ENCODE data around the gene HES2. TPM values are rescaled to one million over a fixed set of nuclear protein-coding genes. Genes with fewer than 3 reads are reported as not detected.
"Not testable (repeated sequence)": the region's sequence is repeated elsewhere in the genome, so short reads cannot be mapped to it uniquely, and the experiment has no call there.

The HES2 gene
- total RNA-seq, 1 experiment from 2014 or later: not detected

DNA sequence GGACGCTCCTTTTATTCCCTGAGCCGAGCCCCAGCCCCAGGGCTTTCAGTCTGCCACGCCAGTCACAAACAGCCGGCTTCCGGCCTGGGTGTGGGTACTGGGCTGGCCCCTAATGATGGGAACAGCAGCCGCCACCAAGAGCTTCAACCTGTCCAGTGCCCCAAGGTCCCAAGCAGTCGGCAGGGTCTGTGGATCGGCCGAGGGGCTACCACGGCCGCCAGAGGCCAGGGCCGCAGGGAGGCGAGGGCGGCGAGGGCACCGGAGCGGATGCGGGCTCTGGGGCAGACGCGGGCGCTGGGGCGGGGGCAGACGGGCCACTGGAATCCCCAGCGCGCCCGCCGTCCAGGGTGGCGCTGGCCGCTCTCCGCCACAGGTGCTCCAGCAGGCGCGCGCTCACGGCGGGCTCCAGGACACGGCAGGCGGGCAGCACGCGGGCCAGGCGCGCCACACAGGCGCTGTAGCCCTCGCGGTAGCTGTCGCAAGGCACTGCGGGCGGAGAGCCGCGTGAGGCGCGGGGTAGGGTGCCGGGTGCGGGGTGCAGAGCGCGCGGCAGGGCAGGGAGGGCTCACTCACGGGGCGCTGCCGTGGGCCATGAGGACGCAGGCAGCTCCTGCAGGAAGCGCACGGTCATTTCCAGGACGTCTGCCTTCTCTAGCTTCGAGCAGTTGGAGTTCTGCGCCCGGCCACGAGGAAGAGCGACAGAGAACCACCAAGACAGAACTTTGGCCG lies 887 bp downstream of the HES2 start:
- DNase-seq (ENCODE audit: low read depth): no peak

DNA sequence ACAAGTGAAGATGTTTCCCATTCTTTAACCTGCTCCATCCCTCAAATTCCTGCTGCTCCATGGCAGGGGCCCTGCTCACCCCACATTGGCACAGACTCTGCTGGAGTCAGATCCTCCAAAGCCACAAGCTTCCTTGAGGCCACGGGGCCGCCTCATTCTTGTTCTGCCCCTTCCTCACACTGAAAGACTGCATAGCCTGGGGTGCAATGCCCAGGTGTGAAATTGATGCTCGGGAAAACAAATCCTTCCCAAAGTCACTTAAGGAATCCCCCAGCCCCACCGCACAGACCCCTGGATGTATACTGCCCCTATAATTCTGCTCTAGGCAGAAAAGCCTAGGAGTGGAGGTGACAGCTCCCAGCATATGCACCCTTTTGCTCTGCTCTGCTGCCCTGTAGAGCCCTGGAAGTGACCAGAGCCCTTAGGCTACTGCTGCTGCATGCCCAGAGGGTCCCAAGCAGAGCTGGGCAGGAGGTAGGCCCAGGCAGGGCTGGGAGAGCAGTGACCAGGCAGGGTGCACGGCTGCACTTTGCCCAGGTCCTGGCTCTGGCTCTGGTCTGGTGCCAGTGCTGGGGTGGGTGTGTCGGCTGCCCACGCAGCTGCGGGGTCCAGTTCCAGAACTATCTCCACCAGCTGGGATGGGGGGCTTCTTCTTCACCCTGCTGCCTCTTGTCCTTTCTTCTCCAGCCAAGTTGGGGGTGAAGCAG lies 1.6 kb downstream of the HES2 start:
- no peak for DNase-seq (ENCODE audit: low read depth)

DNA sequence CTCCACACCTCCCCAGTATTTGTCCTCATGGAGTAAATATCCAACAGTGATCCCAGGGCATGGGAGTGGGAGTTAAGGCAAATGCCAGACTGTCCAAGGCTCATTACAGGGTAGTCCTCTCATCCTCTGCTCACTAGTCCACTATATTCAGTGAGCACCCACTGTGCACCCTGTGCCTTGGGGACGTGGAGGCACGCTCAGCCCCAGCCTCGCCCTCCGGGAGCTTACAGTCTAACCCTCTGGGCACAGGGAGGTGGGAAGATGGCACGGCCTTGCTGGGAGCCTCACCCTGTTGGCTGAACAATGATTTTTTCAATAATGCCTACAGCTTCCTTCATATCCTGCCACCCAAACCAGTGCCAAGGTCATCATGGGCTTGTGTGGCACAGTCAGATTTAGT lies 2.8 kb downstream of the HES2 start:
- DNase-seq (ENCODE audit: low read depth): no peak

DNA sequence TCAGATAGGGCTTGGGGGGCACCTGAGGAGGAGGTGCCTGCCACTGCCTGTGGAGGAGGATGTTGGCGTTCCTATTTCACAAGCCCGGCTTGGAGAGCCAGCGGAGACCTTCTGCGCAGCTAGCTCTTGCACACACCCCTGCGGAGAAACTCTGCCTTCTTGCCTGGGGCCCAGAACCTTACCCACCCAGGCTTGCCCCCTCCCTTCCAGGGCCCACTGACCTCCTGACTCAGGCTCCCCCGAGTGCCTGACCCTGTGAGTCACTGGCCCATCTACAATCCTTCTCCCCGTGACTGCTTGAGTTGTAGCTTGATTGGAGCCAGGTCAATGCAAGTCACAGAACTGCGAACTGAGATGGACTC lies 3.4 kb downstream of the HES2 start:
- no peak for DNase-seq (ENCODE audit: low read depth)

DNA sequence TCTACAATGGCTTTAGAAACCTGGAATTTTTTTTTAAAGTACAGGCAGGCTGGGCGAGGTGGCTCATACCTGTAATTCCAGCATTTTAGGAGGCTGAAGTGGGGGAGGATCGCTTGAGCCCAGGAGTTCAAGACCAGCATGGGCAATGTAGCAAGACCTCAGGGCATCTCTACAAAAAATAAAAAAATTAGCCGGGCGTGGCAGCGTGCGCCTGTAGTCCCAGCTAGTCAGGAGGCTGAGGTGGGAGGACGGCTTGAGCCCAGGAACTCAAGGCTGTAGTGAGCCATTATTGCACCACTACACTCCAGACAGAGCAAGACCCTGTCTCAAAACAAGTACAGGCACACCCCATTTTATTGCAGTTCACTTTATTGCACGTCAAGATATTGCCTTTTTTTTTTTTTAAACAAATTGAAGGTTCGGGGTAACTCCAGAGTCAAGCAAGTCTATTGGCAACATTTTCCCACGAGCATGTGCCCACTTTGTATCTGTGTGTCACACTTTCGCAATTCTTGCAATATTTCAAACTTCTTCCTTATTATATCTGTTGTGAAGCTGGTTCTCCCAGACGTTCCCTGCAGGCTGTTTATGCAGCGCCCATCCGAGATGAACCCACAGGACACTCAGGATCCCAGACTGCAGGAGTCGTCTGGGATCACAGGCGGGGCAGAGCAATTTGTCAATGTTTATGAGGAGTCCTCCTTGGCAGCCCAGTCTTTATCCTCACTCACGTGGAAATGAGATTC lies 4.7 kb downstream of the HES2 start:
- DNase-seq (ENCODE audit: low read depth): no peak

DNA sequence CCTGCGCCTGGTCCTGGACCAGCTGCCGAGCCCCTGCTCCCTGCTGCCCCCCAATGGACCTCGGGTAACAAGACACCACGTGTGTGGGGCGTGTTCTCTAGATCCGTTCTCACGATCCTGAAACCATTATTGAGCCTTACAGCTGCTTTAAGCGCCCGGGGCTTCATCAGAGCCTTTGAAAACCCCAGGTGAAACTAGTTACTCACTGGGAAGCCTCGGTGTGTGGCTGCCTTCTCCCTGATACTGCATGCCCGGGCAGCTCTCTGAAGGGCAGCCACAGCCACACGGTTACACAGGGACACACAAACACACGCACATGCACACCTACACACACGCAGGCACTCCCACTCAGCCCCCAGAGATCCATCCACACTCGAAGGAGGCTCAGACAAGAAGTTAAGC lies 5.3 kb downstream of the HES2 start:
- DNase-seq (ENCODE audit: low read depth): peak; percentile 66

DNA sequence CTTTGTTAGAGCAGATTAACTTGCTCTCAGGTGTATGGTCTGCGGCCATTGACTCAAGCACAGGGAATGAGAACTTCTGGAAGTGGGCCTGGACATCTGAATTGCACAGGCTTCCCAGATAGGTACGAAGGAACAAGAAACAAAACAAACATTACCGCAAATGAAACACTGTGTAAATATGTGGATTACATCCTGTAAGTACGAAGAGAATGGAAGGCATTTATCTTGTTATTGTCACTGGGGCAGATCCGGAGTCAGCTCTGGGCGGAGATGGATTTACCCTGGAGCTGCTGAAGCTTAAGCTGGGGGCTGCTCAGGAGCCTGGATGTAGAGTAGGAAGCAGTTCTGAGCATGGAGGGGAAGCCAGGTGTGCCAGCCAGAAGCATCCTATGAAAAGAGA lies 6.8 kb downstream of the HES2 start:
- DNase-seq (ENCODE audit: low read depth): no peak

DNA sequence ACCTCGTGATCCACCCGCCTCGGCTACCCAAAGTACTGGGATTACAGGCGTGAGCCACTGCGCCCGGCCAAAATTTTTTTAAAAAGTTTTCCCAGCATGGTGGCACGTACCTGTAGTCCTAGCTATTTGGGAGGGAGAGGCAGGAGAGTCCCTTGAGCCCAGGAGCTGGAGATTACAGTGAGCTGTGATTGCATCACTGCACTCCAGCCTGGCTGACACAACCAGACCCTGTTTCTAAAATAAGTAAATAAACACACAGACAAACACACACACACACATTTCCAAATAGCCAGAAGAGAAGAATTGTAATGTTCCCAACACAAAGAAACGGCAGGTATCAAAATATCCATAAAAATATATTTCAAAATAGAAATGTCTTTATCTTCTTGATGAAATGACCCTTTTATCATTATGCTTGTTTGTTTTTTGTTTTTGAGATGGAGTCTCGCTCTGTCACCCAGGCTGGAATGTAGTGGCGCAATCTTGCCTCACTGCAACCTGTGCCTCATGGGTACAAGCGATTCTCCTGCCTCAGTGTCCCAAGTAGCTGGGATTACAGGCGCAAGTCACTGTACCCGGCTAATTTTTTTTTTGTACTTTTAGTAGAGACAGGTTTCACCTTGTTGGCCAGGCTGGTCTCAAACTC lies 9.3 kb downstream of the HES2 start:
- DNase-seq (ENCODE audit: low read depth): no peak

DNA sequence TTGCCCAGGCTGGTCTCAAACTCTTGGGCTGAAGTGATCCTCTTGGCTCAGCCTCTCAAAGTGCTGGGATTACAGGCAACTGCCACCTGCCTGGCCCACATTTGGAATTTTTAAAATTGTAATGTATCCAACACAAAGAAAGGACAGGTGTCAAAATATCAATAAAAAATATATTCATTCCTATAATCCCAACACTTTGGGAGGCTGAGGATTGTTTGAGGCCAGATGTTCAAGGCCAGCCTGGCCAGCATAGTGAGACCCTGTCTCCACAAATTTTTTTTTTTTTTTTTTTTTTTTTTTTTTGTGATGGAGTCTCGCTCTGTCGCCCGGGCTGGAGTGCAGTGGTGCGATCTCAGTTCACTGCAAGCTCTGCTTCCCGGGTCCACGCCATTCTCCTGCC lies 10.0 kb downstream of the HES2 start:
- no peak for DNase-seq (ENCODE audit: low read depth)

DNA sequence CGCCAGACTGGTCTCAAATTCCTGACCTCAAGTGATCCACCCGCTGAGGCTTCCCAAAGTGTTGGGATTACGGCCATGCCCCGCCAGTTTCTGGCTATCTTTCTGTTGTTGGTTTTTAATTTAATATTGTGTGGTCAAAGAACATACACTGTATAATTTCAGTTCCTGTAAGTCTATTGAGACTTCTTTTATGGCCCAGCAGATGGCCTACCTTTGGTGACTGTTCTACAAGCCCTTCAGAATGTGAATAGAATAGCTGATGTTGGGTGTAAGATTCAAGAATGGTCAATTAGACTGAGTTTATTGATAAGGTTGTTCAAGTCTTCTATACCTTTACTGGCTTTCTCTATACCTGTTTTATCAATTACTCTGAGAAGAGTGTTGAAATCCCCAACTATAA lies 10.7 kb downstream of the HES2 start:
- DNase-seq (ENCODE audit: low read depth): no peak

DNA sequence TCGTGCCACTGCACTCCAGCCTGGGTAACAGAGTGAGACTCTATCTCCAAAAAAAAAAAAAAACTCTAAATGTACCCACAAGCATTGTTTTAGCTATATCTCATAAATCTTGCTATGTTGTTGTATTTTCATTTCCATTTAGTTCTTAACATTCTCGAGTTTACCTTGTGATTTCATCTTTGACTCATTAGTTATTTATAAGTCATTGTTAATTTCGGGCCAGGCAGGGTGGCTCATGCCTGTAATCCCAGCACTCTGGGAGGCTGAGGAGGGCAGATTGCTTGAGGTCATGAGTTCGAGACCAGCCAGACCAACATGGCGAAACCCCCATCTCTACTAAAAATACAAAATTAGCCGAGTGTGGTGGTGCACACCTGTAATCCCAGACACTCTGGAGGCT lies 11.7 kb downstream of the HES2 start:
- DNase-seq (ENCODE audit: low read depth): no peak

DNA sequence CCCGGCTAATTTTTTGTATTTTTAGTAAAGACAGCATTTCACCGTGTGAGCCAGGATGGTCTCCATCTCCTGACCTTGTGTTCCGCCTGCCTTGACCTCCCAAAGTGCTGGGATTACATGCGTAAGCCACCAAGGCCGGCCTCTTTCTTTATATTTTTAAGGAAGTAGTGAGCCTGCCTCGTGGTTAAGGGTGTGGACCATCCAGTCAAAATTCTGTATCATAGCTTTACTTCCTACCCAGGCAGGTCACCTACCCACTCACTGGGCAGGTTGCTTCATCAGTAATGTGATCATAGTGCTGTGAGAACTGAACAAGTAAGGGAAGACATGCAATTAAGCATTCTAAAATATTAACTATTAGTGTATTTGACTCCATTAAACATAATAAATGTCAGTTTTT lies 18.0 kb downstream of the HES2 start:
- DNase-seq (ENCODE audit: low read depth): no peak

DNA sequence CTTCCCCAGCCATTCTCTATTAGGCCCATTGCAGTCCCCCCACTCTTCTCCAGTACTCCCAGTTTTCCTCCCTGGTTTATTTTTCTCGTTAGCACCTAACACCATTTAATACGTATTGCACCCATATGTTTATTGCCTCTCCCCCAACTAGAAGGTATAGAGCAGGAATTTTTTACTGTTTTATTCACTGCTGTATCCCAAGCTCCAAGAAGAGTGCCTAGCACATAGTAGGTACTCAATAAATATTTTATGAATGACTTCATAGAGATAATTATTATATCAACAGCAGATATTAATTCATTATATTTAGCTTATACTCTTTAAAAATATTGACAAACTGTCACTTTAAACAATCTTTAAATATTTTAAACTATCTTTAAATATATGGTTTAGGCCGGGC lies 20.4 kb downstream of the HES2 start:
- no peak for DNase-seq (ENCODE audit: low read depth)

DNA sequence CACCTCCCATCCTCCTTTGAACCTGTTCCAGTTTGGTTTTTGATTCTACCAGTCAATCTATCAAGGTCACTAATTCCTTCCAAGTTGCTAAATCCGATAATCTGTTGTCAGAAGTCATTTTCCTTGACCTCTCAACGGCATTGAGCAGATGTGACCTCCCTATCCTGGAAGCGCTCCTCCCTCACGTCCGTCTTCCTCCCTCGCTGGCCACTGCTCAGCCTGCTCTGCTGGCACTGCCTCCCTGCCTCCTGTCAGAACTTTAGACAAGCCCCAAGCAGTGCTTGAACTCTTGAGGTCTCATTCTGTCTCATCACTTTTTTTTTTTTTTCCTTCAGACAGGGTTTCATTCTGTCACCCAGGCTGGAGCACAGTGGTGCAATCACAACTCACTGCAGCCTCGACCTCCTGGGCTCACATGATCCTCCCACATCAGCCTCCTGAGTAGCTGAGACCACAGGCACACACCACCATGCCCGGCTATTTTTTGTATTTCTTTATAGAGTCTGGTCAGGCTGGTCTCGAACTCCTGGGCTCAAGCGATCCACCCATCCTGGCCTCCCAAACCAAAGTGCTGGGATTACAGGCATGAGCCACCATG lies 21.8 kb downstream of the HES2 start:
- DNase-seq (ENCODE audit: low read depth): no peak

DNA sequence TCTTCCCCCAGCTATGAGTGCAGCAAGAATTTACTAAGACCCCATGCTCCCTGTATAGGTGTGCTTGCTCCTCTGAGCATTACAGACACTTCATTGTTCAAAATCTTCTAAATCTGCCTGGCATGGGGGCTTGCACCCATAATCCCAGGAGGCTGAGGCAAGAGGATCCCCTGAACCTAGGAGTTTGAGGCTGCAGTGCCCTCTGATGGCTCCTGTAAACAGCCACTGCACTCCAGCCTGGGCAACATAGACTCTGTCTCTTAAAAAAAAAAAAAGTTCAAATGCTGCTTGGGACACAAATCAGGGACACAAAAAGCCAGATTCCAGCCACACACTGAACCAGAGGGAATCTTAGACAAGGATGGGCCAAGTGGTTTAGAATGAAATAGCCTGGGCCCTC lies 22.7 kb downstream of the HES2 start:
- DNase-seq (ENCODE audit: low read depth): no peak

DNA sequence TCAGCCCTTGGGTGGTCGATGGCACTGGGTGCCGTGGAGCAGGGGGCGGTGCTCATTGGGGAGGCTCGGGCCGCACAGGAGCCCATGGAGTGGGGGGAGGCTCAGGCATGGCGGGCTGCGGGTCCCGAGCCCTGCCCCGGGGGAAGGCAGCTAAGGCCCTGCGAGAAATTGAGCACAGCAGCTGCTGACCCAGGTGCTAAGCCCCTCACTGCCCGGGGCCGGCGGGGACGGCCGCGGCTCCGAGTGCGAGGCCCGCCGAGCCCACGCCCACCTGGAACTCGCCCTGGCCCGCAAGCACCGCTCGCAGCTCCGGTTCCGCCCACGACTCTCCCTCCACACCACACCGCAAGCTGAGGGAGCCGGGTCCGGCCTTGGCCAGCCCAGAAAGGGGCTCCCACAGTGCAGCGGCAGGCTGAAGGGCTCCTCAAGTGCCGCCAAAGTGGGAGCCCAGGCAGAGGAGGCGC lies 23.9 kb downstream of the HES2 start:
- DNase-seq (ENCODE audit: low read depth): not testable (repeated sequence)

DNA sequence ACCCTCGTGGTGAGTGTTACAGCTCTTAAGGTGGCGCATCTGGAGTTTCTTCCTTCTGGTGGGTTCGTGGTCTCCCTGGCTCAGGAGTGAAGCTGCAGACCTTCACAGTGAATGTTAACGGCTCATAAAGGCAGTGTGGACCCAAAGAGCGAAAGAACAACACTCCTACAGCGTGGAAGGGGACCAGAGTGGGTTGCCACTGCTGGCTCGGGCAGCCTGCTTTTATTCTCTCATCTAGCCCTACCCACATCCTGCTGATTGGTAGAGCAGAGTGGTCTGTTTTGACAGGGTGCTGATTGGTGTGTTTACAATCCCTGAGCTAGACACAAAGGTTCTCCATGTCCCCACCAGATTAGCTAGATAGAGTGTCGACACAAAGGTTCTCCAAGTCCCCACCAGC lies 24.6 kb downstream of the HES2 start:
- not testable (repeated sequence) for DNase-seq (ENCODE audit: low read depth)

DNA sequence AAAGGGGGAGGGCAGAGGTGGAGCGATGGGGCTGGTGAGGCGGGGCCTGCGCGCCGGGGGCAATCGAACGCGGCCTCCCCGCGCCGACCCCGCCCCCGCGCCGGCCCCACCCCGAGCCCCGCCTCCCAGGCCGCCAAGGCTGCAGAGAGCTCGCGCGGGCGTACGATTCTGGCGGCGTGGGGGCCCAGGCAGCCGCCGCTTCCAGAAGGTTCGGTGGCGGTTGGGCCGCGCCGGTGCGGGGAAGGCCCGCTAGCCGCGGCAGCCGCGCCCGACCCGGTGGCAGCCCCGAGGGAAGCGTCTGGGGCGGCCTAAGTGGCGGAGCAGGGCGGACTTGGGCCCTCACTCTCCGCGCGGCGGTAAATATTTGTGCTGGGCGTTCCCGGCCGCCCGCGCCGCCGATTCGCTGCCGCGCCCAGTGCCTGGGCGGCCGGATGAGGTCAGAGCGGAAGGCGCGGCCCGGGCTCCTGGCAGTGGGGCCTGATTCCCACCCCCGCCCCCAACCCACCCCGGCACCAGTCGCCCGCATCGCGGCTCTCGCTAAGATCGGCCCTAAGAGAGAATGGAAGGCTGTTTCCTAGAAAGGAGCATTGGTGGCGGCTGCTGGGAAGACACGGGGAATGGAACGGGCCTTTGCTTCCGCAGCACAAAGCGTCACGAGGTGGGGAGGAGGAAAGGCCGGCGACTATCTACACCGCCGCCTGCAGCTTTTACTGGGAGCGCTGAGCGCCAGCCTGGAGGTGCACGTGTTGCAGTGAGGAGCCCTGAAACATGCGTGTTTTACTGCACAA lies 26.1 kb downstream of the HES2 start, which contains the start of gene ACOT7:
TSS of gene ACOT7 (minus strand) at position 368 of the 788 bp plus-strand sequence. CDS start 368 bp downstream, outside the sequence.
- DNase-seq (ENCODE audit: low read depth): peak; percentile 83

DNA sequence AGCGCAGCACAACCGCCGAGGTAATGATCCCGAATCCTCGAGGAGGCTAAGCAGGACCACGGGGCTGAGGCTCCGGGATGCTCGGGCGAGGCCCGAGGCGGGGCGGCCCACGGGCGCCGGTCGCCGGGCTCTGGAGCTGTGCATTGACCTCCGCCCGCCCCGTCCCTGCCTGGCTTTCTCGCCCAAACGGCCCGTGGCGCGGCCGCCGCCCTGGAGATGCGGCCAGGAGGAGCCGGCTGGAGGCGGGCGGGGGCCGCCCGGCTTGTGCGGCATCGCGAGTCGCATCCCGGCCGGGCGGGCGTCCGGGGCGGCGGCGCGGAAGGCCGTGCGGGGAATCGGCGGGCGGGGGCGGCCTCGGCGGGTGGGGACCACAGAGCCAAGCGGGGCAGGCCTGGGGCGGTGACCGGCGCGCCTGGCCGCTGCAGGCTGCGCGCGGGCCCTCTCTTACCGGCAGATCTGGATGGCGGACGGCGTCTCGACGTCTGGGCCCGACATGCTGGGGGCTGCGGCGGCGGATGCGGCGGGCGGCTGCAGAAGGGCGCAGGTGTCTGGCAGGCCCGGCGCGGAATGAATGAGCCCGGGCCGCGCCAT lies 26.8 kb downstream of the HES2 start:
- no peak for DNase-seq (ENCODE audit: low read depth)

All from LHCN-M2 (cell line).